HEK293 (cell line): ENCODE results near the gene NISCH.
A peak's percentile ranks its signal among the peaks of the same experiment; 100 is the strongest.

Experiments used
- CTCF ChIA-PET: fragments of 350-600 bp; formaldehyde crosslinking; extraction: SDS; loops from one replicate; lab custom pipeline; 2021; ENCODE audit warnings: antibody characterized with exemption; lab: Yijun Ruan, JAX
- POLR2A ChIA-PET: fragments of 300-600 bp; formaldehyde crosslinking; extraction: SDS; loops from one replicate; lab custom pipeline; 2020; ENCODE audit warnings: antibody characterized with exemption, inconsistent platforms; lab: Yijun Ruan, JAX
- H3K27ac ChIP-seq: fragments of 200-500 bp; sonication (Bioruptor generic); 2 replicates; pipeline ENCODE4 v1.5.1; 2014; ENCODE audit warnings: low read depth, low read length, control low read depth, inconsistent platforms; ENCODE audit errors: extremely low read depth
- H3K36me3 ChIP-seq, 2 experiments: fragments of 200-500 bp in 1 of 2; sonication (Bioruptor generic) in 1 of 2; 1 replicate in 1 of 2; 2 replicates in 1 of 2; pipeline ENCODE4 v1.5.1; 2014 to 2017; ENCODE audit warnings: inconsistent platforms in 2 of 2, low read length in 2 of 2; ENCODE audit not compliant: control insufficient read depth in 2 of 2, insufficient read depth in 1 of 2
- H3K4me1 ChIP-seq: fragments of 200-500 bp; sonication (Bioruptor generic); 2 replicates; pipeline ENCODE4 v1.5.1; 2014; ENCODE audit warnings: mild to moderate bottlenecking, low read length, inconsistent platforms; ENCODE audit not compliant: control insufficient read depth, insufficient read depth
- H3K4me3 ChIP-seq: 2 replicates; pipeline ENCODE4 v1.5.1; 2011; ENCODE audit warnings: low read depth, mild to moderate bottlenecking, control low read depth, low read length, moderate library complexity
- H3K9me3 ChIP-seq: fragments of 200-500 bp; sonication (Bioruptor generic); 2 replicates; pipeline ENCODE4 v1.5.1; 2014; ENCODE audit warnings: low read depth, low read length, inconsistent platforms; ENCODE audit not compliant: control insufficient read depth, insufficient read depth
- KLF10 ChIP-seq: fragments of 450-650 bp; IDR thresholded peaks from 2 replicates; pipeline ENCODE4 v1.5.1; 2018; ENCODE audit warnings: missing biosample characterization, mild to moderate bottlenecking, missing genetic modification characterization
- SP2 ChIP-seq: fragments of 450-650 bp; formaldehyde crosslinking; IDR thresholded peaks from 2 replicates; pipeline ENCODE4 v1.5.1; 2016; ENCODE audit warnings: missing biosample characterization, missing genetic modification characterization
- ZBTB17 ChIP-seq: fragments of 450-650 bp; formaldehyde crosslinking; IDR thresholded peaks from 2 replicates; pipeline ENCODE4 v1.5.1; 2016; ENCODE audit warnings: missing biosample characterization, missing genetic modification characterization
- ZFP41 ChIP-seq: fragments of 450-650 bp; formaldehyde crosslinking; IDR thresholded peaks from 2 replicates; pipeline ENCODE4 v1.5.1; 2016; ENCODE audit warnings: missing biosample characterization, missing genetic modification characterization, borderline replicate concordance
- ZNF19 ChIP-seq: fragments of 450-650 bp; formaldehyde crosslinking; IDR thresholded peaks from 2 replicates; pipeline ENCODE4; 2016; ENCODE audit warnings: missing biosample characterization, missing genetic modification characterization, low read depth
- ZNF24 ChIP-seq: fragments of 450-650 bp; formaldehyde crosslinking; IDR thresholded peaks from 2 replicates; pipeline ENCODE4 v1.5.1; 2016; ENCODE audit warnings: missing biosample characterization, missing genetic modification characterization
- ZNF248 ChIP-seq: fragments of 450-650 bp; formaldehyde crosslinking; IDR thresholded peaks from 2 replicates; pipeline ENCODE4 v1.5.1; 2017; ENCODE audit warnings: missing biosample characterization, missing genetic modification characterization
- ZNF610 ChIP-seq: fragments of 450-650 bp; formaldehyde crosslinking; IDR thresholded peaks from 2 replicates; pipeline ENCODE4 v1.5.1; 2016; ENCODE audit warnings: missing biosample characterization, missing genetic modification characterization, borderline replicate concordance
- ZNF654 ChIP-seq: fragments of 450-650 bp; formaldehyde crosslinking; IDR thresholded peaks from 2 replicates; pipeline ENCODE4 v1.5.1; 2016; ENCODE audit warnings: low read depth, missing biosample characterization, missing genetic modification characterization
- ZNF658 ChIP-seq: fragments of 450-650 bp; formaldehyde crosslinking; IDR thresholded peaks from 2 replicates; pipeline ENCODE4; 2016; ENCODE audit warnings: missing biosample characterization, missing genetic modification characterization
- ZNF660 ChIP-seq: fragments of 450-650 bp; IDR thresholded peaks from 2 replicates; pipeline ENCODE4 v1.5.1; 2018; ENCODE audit warnings: missing biosample characterization, mild to moderate bottlenecking, missing genetic modification characterization
- ZNF701 ChIP-seq: fragments of 450-650 bp; formaldehyde crosslinking; IDR thresholded peaks from 2 replicates; pipeline ENCODE4 v1.5.1; 2016; ENCODE audit warnings: missing biosample characterization, missing genetic modification characterization
- ZSCAN16 ChIP-seq: fragments of 450-650 bp; formaldehyde crosslinking; IDR thresholded peaks from 2 replicates; pipeline ENCODE4 v1.5.1; 2016; ENCODE audit warnings: missing biosample characterization, missing genetic modification characterization
- ZSCAN23 ChIP-seq: fragments of 450-650 bp; formaldehyde crosslinking; IDR thresholded peaks from 2 replicates; pipeline ENCODE4 v1.5.1; 2016; ENCODE audit warnings: missing biosample characterization, missing genetic modification characterization
- TF ChIP-seq, protein P1 (sequence below): fragments of 450-650 bp; formaldehyde crosslinking; IDR thresholded peaks from 2 replicates; pipeline ENCODE4 v1.5.1; 2016; ENCODE audit warnings: missing biosample characterization, missing genetic modification characterization
- TF ChIP-seq, protein P2 (sequence below): fragments of 450-650 bp; formaldehyde crosslinking; IDR thresholded peaks from 2 replicates; pipeline ENCODE4 v1.5.1; 2016; ENCODE audit warnings: missing biosample characterization, missing genetic modification characterization, borderline replicate concordance
- TF ChIP-seq, protein P3 (sequence below): fragments of 450-650 bp; formaldehyde crosslinking; IDR thresholded peaks from 2 replicates; pipeline ENCODE4 v1.5.1; 2016; ENCODE audit warnings: missing biosample characterization, missing genetic modification characterization
- TF ChIP-seq, protein P4 (sequence below): fragments of 450-650 bp; formaldehyde crosslinking; IDR thresholded peaks from 2 replicates; pipeline ENCODE4 v1.5.1; 2016; ENCODE audit warnings: missing biosample characterization, missing genetic modification characterization
- TF ChIP-seq, protein P5 (sequence below): fragments of 450-650 bp; IDR thresholded peaks from 2 replicates; pipeline ENCODE4 v1.5.1; 2018; ENCODE audit warnings: missing biosample characterization, missing genetic modification characterization
- TF ChIP-seq, protein P6 (sequence below): fragments of 450-650 bp; formaldehyde crosslinking; IDR thresholded peaks from 2 replicates; pipeline ENCODE4; 2016; ENCODE audit warnings: missing biosample characterization, missing genetic modification characterization
- TF ChIP-seq, protein P7 (sequence below): fragments of 450-650 bp; formaldehyde crosslinking; IDR thresholded peaks from 2 replicates; pipeline ENCODE4 v1.5.1; 2016; ENCODE audit warnings: missing biosample characterization, missing genetic modification characterization

The NISCH gene

DNA sequence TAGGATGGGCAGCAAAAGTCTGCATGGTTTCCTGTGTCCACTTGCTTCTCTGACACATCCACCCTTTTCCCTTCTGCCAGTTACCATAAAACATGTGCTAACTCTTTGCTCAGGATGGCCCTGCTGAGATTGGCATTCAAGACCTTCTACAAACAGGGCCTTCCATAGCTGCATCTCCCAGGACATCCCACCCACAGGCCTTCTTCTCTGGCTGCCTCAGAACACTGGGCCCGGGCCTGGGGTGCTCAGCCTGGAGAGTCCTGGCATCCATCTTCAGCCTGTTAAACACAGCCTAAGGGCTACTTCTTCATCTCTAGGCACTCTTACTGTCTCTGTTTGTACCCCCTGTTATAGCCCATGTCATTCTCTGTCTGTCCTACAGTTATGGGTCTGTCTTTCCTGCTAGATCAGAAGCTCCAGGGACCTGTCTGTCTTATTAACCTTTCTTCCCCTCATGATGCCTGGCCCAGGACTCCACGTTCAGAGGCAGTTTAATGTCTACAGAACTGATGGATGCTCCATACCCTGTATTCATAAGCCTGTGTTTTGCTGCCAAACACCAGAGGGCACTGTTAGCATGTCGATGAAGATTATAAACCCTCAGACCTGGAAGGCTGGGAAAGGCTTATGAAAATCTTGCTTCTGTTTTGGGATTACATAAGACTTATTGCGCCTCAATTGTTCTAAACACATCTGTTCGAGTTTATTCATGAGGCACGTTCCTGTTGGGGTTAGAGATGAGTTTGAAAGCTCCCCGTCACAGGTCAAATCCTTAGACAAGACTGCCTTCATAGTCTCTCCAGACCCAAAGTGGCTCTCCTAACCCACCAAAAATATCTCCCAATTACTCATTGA lies 27.0 kb upstream of the NISCH start:
- no peak overlapping the region for H3K4me3 ChIP-seq
- H3K9me3 ChIP-seq = no peaks in the 10 kb centered on the region
- no peaks in the 10 kb centered on the region for H3K4me1 ChIP-seq
- H3K27ac ChIP-seq = no peak overlapping the region
- POLR2A ChIA-PET = no interaction called here
- no peaks in the 10 kb centered on the region for H3K36me3 ChIP-seq
- TF ChIP-seq ZNF654 (peak; percentile 63), ZNF658 (no peak), ZNF660 (tag by site-specific recombination) (0 out of 2 replicates have a peak, but pooled peaks have one; percentile 41), KLF10 (tag by site-specific recombination) (no peak), ZBTB17 (peak; percentile 50)
- TF ChIP-seq, protein P1, sequence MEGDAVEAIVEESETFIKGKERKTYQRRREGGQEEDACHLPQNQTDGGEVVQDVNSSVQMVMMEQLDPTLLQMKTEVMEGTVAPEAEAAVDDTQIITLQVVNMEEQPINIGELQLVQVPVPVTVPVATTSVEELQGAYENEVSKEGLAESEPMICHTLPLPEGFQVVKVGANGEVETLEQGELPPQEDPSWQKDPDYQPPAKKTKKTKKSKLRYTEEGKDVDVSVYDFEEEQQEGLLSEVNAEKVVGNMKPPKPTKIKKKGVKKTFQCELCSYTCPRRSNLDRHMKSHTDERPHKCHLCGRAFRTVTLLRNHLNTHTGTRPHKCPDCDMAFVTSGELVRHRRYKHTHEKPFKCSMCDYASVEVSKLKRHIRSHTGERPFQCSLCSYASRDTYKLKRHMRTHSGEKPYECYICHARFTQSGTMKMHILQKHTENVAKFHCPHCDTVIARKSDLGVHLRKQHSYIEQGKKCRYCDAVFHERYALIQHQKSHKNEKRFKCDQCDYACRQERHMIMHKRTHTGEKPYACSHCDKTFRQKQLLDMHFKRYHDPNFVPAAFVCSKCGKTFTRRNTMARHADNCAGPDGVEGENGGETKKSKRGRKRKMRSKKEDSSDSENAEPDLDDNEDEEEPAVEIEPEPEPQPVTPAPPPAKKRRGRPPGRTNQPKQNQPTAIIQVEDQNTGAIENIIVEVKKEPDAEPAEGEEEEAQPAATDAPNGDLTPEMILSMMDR (tag by site-specific recombination) = peak; percentile 27; the same call in 1 of the 2 replicates
- CTCF ChIA-PET = interaction anchor here (0.9 to 5.3 kb wide), 14 partner anchors 9 to 271 kb away, joined by 3 to 97 read pairs (median 4); partner anchors contain the start of gene SEMA3G

DNA sequence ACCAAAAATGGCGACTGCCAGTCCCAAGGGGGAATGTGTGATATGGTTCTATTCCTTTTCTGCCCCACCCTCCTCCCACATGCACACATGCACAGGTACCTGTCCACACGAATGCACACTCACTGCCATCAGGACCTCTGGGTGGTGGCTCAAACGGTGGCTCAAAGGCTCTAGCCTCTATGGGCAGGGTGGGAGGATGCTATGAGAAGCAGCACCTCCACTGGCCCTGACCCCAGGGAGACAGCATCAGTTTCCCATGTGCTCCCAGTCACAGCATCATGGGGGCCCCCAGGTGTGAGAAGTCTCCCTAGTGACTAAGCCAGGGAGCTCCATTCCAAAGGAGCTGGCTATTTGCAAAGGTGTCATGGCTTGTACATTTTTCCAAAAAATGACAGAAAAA lies 26.4 kb upstream of the NISCH start:
- no peak overlapping the region for H3K27ac ChIP-seq
- ChIA-PET CTCF (interaction anchor here (1.0 to 5.3 kb wide), 8 partner anchors 10 to 114 kb away, joined by 3 to 97 read pairs (median 5); partner anchors contain the start of gene SEMA3G), POLR2A (no interaction called here)
- no peaks in the 10 kb centered on the region for H3K36me3 ChIP-seq
- H3K9me3 ChIP-seq = no peaks in the 10 kb centered on the region
- H3K4me3 ChIP-seq = no peak overlapping the region
- H3K4me1 ChIP-seq = no peaks in the 10 kb centered on the region
- TF ChIP-seq SP2 (tag by site-specific recombination) (no peak), ZNF24 (no peak), ZSCAN23 (tag by site-specific recombination) (no peak), ZNF248 (tag by site-specific recombination) (no peak), ZNF19 (tag by site-specific recombination) (no peak), ZSCAN16 (no peak), ZNF610 (tag by site-specific recombination) (no peak), ZNF701 (tag by site-specific recombination) (no peak), ZFP41 (tag by site-specific recombination) (no peak)
- TF ChIP-seq, protein P2, sequence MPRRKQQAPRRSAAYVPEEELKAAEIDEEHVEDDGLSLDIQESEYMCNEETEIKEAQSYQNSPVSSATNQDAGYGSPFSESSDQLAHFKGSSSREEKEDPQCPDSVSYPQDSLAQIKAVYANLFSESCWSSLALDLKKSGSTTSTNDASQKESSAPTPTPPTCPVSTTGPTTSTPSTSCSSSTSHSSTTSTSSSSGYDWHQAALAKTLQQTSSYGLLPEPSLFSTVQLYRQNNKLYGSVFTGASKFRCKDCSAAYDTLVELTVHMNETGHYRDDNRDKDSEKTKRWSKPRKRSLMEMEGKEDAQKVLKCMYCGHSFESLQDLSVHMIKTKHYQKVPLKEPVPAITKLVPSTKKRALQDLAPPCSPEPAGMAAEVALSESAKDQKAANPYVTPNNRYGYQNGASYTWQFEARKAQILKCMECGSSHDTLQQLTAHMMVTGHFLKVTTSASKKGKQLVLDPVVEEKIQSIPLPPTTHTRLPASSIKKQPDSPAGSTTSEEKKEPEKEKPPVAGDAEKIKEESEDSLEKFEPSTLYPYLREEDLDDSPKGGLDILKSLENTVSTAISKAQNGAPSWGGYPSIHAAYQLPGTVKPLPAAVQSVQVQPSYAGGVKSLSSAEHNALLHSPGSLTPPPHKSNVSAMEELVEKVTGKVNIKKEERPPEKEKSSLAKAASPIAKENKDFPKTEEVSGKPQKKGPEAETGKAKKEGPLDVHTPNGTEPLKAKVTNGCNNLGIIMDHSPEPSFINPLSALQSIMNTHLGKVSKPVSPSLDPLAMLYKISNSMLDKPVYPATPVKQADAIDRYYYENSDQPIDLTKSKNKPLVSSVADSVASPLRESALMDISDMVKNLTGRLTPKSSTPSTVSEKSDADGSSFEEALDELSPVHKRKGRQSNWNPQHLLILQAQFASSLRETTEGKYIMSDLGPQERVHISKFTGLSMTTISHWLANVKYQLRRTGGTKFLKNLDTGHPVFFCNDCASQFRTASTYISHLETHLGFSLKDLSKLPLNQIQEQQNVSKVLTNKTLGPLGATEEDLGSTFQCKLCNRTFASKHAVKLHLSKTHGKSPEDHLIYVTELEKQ (tag by site-specific recombination) = no peak
- TF ChIP-seq, protein P3, sequence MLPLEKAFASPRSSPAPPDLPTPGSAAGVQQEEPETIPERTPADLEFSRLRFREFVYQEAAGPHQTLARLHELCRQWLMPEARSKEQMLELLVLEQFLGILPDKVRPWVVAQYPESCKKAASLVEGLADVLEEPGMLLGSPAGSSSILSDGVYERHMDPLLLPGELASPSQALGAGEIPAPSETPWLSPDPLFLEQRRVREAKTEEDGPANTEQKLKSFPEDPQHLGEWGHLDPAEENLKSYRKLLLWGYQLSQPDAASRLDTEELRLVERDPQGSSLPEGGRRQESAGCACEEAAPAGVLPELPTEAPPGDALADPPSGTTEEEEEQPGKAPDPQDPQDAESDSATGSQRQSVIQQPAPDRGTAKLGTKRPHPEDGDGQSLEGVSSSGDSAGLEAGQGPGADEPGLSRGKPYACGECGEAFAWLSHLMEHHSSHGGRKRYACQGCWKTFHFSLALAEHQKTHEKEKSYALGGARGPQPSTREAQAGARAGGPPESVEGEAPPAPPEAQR (tag by site-specific recombination) = no peak
- TF ChIP-seq, protein P4, sequence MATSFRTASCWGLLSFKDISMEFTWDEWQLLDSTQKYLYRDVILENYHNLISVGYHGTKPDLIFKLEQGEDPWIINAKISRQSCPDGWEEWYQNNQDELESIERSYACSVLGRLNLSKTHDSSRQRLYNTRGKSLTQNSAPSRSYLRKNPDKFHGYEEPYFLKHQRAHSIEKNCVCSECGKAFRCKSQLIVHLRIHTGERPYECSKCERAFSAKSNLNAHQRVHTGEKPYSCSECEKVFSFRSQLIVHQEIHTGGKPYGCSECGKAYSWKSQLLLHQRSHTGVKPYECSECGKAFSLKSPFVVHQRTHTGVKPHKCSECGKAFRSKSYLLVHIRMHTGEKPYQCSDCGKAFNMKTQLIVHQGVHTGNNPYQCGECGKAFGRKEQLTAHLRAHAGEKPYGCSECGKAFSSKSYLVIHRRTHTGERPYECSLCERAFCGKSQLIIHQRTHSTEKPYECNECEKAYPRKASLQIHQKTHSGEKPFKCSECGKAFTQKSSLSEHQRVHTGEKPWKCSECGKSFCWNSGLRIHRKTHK (tag by site-specific recombination) = no peak
- TF ChIP-seq, protein P5, sequence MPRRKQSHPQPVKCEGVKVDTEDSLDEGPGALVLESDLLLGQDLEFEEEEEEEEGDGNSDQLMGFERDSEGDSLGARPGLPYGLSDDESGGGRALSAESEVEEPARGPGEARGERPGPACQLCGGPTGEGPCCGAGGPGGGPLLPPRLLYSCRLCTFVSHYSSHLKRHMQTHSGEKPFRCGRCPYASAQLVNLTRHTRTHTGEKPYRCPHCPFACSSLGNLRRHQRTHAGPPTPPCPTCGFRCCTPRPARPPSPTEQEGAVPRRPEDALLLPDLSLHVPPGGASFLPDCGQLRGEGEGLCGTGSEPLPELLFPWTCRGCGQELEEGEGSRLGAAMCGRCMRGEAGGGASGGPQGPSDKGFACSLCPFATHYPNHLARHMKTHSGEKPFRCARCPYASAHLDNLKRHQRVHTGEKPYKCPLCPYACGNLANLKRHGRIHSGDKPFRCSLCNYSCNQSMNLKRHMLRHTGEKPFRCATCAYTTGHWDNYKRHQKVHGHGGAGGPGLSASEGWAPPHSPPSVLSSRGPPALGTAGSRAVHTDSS (tag by site-specific recombination) = no peak
- TF ChIP-seq, protein P6, sequence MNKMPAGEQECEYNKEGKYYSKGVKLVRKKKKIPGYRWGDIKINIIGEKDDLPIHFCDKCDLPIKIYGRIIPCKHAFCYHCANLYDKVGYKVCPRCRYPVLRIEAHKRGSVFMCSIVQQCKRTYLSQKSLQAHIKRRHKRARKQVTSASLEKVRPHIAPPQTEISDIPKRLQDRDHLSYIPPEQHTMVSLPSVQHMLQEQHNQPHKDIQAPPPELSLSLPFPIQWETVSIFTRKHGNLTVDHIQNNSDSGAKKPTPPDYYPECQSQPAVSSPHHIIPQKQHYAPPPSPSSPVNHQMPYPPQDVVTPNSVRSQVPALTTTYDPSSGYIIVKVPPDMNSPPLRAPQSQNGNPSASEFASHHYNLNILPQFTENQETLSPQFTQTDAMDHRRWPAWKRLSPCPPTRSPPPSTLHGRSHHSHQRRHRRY (tag by site-specific recombination) = no peak
- TF ChIP-seq, protein P7, sequence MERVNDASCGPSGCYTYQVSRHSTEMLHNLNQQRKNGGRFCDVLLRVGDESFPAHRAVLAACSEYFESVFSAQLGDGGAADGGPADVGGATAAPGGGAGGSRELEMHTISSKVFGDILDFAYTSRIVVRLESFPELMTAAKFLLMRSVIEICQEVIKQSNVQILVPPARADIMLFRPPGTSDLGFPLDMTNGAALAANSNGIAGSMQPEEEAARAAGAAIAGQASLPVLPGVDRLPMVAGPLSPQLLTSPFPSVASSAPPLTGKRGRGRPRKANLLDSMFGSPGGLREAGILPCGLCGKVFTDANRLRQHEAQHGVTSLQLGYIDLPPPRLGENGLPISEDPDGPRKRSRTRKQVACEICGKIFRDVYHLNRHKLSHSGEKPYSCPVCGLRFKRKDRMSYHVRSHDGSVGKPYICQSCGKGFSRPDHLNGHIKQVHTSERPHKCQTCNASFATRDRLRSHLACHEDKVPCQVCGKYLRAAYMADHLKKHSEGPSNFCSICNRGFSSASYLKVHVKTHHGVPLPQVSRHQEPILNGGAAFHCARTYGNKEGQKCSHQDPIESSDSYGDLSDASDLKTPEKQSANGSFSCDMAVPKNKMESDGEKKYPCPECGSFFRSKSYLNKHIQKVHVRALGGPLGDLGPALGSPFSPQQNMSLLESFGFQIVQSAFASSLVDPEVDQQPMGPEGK = no peak
